Measurements from ENCODE around the gene LIPT1.
"Not testable (repeated sequence)": the region's sequence is repeated elsewhere in the genome, so short reads cannot be mapped to it uniquely, and the experiment has no call there.

The LIPT1 gene

DNA sequence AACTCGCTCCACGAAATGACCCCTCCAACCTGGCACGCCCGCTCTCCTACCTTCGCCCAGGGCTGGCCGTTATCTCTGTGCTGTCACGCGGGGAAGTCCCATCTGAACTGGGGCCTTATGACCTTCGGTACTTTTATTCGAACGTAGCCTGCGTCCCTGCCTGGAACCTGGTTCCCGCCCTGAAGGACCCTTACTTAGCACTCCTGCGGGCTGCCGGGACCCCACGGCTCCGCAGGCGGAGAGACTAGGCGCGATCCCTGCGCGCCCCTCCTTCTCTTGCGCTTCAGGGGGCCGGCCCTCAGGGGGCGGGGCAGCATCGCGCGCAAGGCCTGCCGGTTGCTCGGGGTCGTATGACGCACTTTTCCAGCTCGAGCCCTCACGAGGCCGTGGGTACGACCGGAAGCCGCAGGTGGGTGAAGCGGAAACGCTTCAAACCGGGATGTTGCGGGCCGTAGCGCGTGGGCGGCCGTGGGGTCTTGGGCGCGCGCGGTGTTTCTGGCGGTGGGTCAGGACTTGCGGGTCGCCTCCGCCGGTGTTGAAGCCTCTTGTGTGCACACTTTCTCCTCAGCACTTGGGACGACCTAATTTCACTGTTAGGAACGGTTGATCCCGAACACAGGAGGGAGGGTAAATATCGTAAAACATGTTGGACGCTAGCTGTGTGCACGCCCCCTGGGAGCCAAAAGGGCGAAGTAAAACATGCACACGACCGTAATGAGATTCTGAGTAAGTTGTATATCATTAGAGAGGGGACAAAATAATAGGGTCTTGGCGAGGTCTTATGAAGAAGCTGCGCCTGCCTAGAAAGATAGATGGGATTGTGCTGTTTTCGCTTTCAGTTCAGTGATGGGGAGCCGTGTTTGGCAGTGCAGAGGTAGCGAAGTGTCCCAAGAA is at the start of gene LIPT1, which contains the start of gene TSGA10:
Gene LIPT1 (plus strand): TSS at position 325 of the 894 bp plus-strand sequence. CDS start 6,991 bp downstream, outside the sequence.
Gene TSGA10 (minus strand): TSS at position 300 of the 894 bp plus-strand sequence. CDS start 45,503 bp downstream, outside the sequence.
- Mint-ChIP-seq H3K9me3 (ENCODE audit: low read depth) (no peaks in the 10 kb centered on the region), H3K27ac (peak within 1 kb of the TSS; percentile 95), H3K4me1 (ENCODE audit: low read depth) (peaks cover 31% of the 10 kb centered on the region), H3K4me3 (no peak within 1 kb of the TSS), H3K36me3 (peaks cover 7% of the 10 kb centered on the region), H3K27me3 (no peaks in the 10 kb centered on the region)

- no peak overlapping the region for H3K4me3 Mint-ChIP-seq
- peaks cover 13% of the 10 kb centered on the region for H3K36me3 Mint-ChIP-seq
- no peaks in the 10 kb centered on the region for H3K9me3 Mint-ChIP-seq (ENCODE audit: low read depth)
- no peaks in the 10 kb centered on the region for H3K27me3 Mint-ChIP-seq
- no peaks in the 10 kb centered on the region for H3K4me1 Mint-ChIP-seq (ENCODE audit: low read depth)
- no peak overlapping the region for H3K27ac Mint-ChIP-seq
These were observed 47.9 kb upstream of the LIPT1 start for GRCh38 chr2:99106913-99107312.

DNA sequence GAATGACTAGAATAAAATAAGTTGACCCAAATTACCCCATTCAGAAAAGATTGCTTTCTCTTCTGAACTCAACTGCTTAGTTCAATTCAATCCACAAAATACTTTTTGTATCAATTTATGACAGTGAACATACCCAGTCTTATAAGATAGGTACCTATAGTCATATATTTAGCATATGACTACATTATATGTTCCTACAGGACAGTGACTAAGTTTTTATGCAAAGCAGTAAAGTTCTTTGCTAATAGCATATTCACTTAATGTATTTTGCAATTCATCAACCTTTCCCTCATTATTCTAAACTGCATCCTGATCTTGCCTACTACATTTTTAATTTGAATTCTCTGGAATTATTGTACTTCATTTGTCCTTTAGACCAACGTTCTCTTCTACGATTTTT is 43.5 kb upstream of the LIPT1 start:
- Mint-ChIP-seq H3K4me3 (no peak overlapping the region), H3K27me3 (no peaks in the 10 kb centered on the region), H3K36me3 (peaks cover 4% of the 10 kb centered on the region), H3K9me3 (ENCODE audit: low read depth) (no peaks in the 10 kb centered on the region), H3K4me1 (ENCODE audit: low read depth) (no peaks in the 10 kb centered on the region), H3K27ac (no peak overlapping the region)

DNA sequence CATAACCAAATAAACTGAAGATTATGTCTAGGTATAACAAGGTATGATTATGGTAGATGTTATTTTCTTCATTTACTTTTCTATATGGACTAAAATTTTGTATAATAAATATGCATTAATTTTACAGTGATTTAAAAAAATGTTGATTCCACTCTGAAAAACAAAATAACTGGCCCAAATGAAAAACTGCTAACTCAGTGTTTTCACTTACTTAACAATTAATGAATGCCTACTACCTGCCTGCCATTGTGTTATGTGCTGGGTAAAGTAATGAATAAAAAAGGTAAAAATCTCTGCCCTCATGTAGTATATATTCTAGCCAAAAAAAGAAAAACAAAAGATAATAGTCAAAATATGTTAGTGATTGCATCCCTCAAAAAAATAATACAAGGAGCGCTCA is 42.8 kb upstream of the LIPT1 start:
- H3K9me3 Mint-ChIP-seq (ENCODE audit: low read depth) = no peaks in the 10 kb centered on the region
- H3K36me3 Mint-ChIP-seq = peaks cover 4% of the 10 kb centered on the region
- no peaks in the 10 kb centered on the region for H3K27me3 Mint-ChIP-seq
- H3K4me1 Mint-ChIP-seq (ENCODE audit: low read depth) = no peaks in the 10 kb centered on the region
- no peak overlapping the region for H3K4me3 Mint-ChIP-seq
- no peak overlapping the region for H3K27ac Mint-ChIP-seq

DNA sequence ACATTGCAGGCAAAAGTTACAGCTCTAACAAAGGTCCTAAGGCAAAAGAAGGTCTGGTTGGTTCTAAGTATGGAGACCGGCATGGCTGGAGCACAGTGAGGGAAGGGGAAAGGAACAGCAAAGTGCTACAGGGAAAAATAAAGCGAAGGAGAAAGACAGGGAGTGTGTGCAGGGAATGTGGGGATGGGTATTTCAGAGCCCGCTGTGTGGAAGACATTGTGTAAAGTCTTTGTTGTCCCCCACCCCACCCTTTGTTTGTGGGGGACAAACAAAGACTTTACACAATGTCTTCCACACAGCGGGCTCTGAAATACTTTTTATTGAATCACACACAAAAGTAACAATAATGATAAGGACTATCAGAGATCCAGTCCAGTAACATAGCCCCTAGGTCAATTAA is 42.1 kb upstream of the LIPT1 start:
- no peaks in the 10 kb centered on the region for H3K27me3 Mint-ChIP-seq
- no peak overlapping the region for H3K27ac Mint-ChIP-seq
- no peak overlapping the region for H3K4me3 Mint-ChIP-seq
- no peaks in the 10 kb centered on the region for H3K9me3 Mint-ChIP-seq (ENCODE audit: low read depth)
- no peaks in the 10 kb centered on the region for H3K4me1 Mint-ChIP-seq (ENCODE audit: low read depth)
- peaks cover 4% of the 10 kb centered on the region for H3K36me3 Mint-ChIP-seq

- Mint-ChIP-seq H3K4me1 (ENCODE audit: low read depth) (no peaks in the 10 kb centered on the region), H3K4me3 (no peak overlapping the region), H3K9me3 (ENCODE audit: low read depth) (peaks cover 54% of the 10 kb centered on the region), H3K27me3 (no peaks in the 10 kb centered on the region), H3K36me3 (peaks cover 50% of the 10 kb centered on the region), H3K27ac (no peak overlapping the region)
These were observed 26.8 kb upstream of the LIPT1 start for GRCh38 chr2:99127981-99128380.

GRCh38 chr2:99135044-99135556 is 19.7 kb upstream of the LIPT1 start:
- H3K36me3 Mint-ChIP-seq = peaks cover 31% of the 10 kb centered on the region
- not testable (repeated sequence) for H3K4me3 Mint-ChIP-seq; H3K27me3 Mint-ChIP-seq; H3K4me1 Mint-ChIP-seq (ENCODE audit: low read depth); H3K27ac Mint-ChIP-seq
- H3K9me3 Mint-ChIP-seq (ENCODE audit: low read depth) = peaks cover 15% of the 10 kb centered on the region

DNA sequence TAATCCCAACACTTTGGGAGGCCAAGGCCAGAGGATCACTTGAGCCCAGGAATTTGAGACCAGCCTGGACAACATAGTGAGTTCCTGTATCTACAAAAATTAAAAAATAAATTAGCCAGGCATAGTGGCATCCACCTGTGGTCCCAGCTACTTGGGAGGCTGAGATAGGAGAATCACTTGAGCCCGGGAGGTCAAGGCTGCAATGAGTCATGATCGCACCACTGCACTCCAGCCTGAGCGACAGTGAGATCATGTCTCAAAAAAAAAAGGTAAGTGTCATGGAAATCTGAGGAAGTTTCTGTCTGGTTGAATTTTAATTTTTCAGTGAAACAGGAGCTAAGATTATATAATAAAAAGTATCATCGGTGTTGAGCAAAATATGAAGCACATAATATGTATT is 15.8 kb upstream of the LIPT1 start:
- no peak overlapping the region for H3K27ac Mint-ChIP-seq
- peaks cover 16% of the 10 kb centered on the region for H3K36me3 Mint-ChIP-seq
- peak overlapping the region; percentile 32 for H3K4me3 Mint-ChIP-seq
- peaks cover 3% of the 10 kb centered on the region for H3K9me3 Mint-ChIP-seq (ENCODE audit: low read depth)
- H3K27me3 Mint-ChIP-seq = no peaks in the 10 kb centered on the region
- H3K4me1 Mint-ChIP-seq (ENCODE audit: low read depth) = peaks cover 17% of the 10 kb centered on the region

DNA sequence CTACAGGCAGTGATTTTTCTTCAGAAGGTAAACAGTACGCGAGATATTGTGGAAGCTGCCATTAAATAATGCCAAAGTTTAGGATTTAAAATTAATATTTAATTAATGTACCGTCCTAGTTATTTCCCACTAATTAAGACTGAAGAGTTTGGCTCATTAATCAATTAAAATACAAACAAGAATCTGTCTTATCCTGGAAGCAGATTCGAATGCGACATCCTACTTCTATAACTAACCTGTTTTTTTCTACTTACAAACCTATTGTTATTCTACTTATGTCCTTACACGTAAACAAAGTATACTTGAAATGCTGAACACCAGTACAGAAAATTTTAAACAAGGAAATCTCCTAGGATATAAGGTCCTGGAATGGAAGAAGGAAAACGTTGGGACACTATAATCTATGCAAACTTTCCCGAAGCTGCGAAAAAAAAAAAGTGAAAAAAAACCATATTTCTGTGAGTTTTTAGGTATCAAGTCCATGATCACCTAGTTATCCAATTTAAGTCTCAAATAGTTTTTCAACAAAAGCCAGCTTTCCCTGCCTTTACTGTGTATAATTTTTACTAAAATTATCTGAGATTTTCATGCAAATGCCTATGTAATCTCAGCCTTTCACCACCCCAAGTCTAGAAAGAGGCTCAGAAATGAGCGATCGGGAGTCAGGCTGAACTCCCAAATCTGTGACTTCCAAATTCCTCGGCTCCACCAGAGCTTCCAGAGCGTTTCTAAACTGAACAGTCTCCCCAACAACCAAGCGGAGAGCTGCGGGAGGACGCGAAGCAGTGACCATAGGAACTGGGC is 14.5 kb upstream of the LIPT1 start:
- Mint-ChIP-seq H3K27ac (peak overlapping the region; percentile 86), H3K36me3 (peaks cover 12% of the 10 kb centered on the region), H3K9me3 (ENCODE audit: low read depth) (peaks cover 3% of the 10 kb centered on the region), H3K4me3 (peak overlapping the region; percentile 94), H3K4me1 (ENCODE audit: low read depth) (peaks cover 17% of the 10 kb centered on the region), H3K27me3 (no peaks in the 10 kb centered on the region)

GRCh38 chr2:99140860-99141109 is 14.0 kb upstream of the LIPT1 start:
- peaks cover 12% of the 10 kb centered on the region for H3K36me3 Mint-ChIP-seq
- H3K27ac Mint-ChIP-seq = peak overlapping the region; percentile 86
- H3K9me3 Mint-ChIP-seq (ENCODE audit: low read depth) = peaks cover 3% of the 10 kb centered on the region
- H3K4me1 Mint-ChIP-seq (ENCODE audit: low read depth) = peaks cover 17% of the 10 kb centered on the region
- H3K4me3 Mint-ChIP-seq = peak overlapping the region; percentile 94
- no peaks in the 10 kb centered on the region for H3K27me3 Mint-ChIP-seq

GRCh38 chr2:99141110-99142108 is 13.4 kb upstream of the LIPT1 start, which contains the start of gene C2orf15:
Gene C2orf15 (plus strand): TSS chr2:99141707. CDS start chr2:99150559, 8,852 bp downstream.
- Mint-ChIP-seq H3K4me1 (ENCODE audit: low read depth) (peaks cover 17% of the 10 kb centered on the region), H3K9me3 (ENCODE audit: low read depth) (no peaks in the 10 kb centered on the region), H3K4me3 (peak within 1 kb of the TSS; percentile 94), H3K36me3 (peaks cover 10% of the 10 kb centered on the region), H3K27ac (peak within 1 kb of the TSS; percentile 89), H3K27me3 (no peaks in the 10 kb centered on the region)

- no peak overlapping the region for H3K4me3 Mint-ChIP-seq
- H3K9me3 Mint-ChIP-seq (ENCODE audit: low read depth) = no peaks in the 10 kb centered on the region
- peaks cover 2% of the 10 kb centered on the region for H3K36me3 Mint-ChIP-seq
- H3K4me1 Mint-ChIP-seq (ENCODE audit: low read depth) = peaks cover 5% of the 10 kb centered on the region
- H3K27me3 Mint-ChIP-seq = no peaks in the 10 kb centered on the region
- no peak overlapping the region for H3K27ac Mint-ChIP-seq
These were observed 4.1 kb upstream of the LIPT1 start for GRCh38 chr2:99150706-99151105.

DNA sequence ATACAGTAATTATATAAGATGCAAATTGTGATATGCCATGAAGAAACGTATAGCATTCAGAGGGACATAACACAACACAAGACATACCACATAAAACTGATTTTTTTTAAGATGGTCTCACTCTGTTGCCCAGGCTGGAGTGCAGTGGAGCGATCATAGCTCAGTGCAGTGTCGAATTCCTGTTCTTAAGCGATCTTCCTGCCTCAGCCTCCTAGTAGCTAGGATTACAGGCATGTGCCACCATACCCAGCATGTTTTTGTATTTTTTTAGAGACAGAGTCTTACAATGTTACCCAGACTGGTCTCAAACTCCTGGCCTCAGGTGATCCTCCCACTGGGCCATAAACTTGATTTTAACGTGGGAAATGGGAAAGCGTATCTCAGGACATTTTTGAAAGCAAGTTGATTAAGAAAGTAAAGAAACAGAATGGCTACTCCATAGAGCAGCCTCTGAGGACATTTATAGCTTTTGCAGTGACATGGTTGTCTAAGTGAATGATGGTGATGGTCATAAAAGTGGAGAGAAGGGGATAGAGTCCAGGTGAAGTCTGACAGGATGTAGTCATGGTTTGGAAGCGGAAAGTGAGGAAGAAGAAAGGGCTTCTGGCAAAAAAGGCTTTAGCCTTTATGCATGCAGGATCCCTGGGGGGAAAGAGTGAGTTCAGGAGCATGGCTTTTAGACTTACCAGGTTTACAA is 2.4 kb upstream of the LIPT1 start:
- Mint-ChIP-seq H3K27ac (no peak overlapping the region), H3K36me3 (peaks cover 2% of the 10 kb centered on the region), H3K4me3 (no peak overlapping the region), H3K4me1 (ENCODE audit: low read depth) (peaks cover 19% of the 10 kb centered on the region), H3K9me3 (ENCODE audit: low read depth) (no peaks in the 10 kb centered on the region), H3K27me3 (no peaks in the 10 kb centered on the region)
